ENCODE measurements around the gene CLIP2. TPM values are rescaled to one million over a fixed set of nuclear protein-coding genes. Genes with fewer than 3 reads are reported as not detected.

The CLIP2 gene
- total RNA-seq, 1 experiment from 2014 or later: 14.2 TPM

- POLR2A ChIA-PET: interaction anchor here (1.4 kb wide), 1 partner anchor 191 kb away, joined by 3 read pairs; no protein-coding TSS in a partner anchor
- no TSS peak for BruUV-seq (replicated peaks)
- Mint-ChIP-seq H3K27me3 (ENCODE audit: insufficient read depth, unreplicated experiment) (no peaks in the 10 kb centered on the region), H3K27ac (ENCODE audit: low read depth, unreplicated experiment) (no peak overlapping the region), H3K4me3 (ENCODE audit: unreplicated experiment) (no peak overlapping the region), H3K9me3 (ENCODE audit: unreplicated experiment) (no peaks in the 10 kb centered on the region), H3K4me1 (ENCODE audit: insufficient read depth, unreplicated experiment) (peaks cover 12% of the 10 kb centered on the region), H3K36me3 (ENCODE audit: insufficient read depth, unreplicated experiment) (peaks cover 13% of the 10 kb centered on the region)
- TF ChIP-seq CTCF (IDR thresholded peaks at IDR 0.05; ENCODE audit: unreplicated experiment): no peak
- intact Hi-C loops (cut with micrococcal nuclease): no loop called here
- CTCF ChIA-PET: interaction anchor here (0.5 to 7.3 kb wide), 6 partner anchors 20 to 298 kb away, joined by 3 to 217 read pairs (median 4); partner anchors contain the start of gene LAT2
- no peak for DNase-seq (ENCODE audit: unreplicated experiment)
These were observed 107.8 kb downstream of the CLIP2 start for GRCh38 chr7:74396993-74397392.

DNA sequence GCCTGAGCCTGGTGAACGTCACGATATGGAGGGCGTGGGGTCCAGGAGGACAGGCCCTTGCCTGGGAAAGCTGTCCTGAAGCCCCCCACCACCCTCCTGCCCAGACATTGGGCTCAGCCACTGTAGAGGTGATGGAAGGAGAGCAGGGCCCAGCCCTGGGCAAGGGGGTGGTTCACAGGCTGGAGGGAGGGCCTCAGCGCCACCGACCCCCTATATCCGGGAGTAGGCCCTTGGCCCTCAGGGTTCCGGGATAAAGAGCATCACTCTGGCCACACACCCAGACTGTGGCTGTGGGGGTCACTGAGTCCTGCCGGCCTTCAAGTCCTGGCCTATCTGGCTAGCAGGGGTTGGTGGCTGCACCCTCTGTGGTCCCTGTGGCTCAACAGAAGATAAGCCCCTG lies 109.2 kb downstream of the CLIP2 start:
- H3K27ac Mint-ChIP-seq (ENCODE audit: low read depth, unreplicated experiment): no peak overlapping the region
- H3K36me3 Mint-ChIP-seq (ENCODE audit: insufficient read depth, unreplicated experiment): peaks cover 16% of the 10 kb centered on the region
- no peak overlapping the region for H3K4me3 Mint-ChIP-seq (ENCODE audit: unreplicated experiment)

GRCh38 chr7:74399006-74399405 lies 109.8 kb downstream of the CLIP2 start:
- CTCF ChIA-PET: interaction anchor here (0.8 to 7.3 kb wide), 4 partner anchors 106 to 330 kb away, joined by 3 to 217 read pairs (median 20); partner anchors contain the start of gene LAT2
- POLR2A ChIA-PET: no interaction called here
- intact Hi-C loops (cut with micrococcal nuclease): no loop called here

More for the DNA sequence above, 109.2 kb downstream of the CLIP2 start:
- BruUV-seq (replicated peaks): no TSS peak
- intact Hi-C loops (cut with micrococcal nuclease): no loop called here
- no peak for DNase-seq (ENCODE audit: unreplicated experiment)
- no peak for TF ChIP-seq CTCF (IDR thresholded peaks at IDR 0.05; ENCODE audit: unreplicated experiment)
- no peaks in the 10 kb centered on the region for H3K27me3 Mint-ChIP-seq (ENCODE audit: insufficient read depth, unreplicated experiment)
- peaks cover 12% of the 10 kb centered on the region for H3K4me1 Mint-ChIP-seq (ENCODE audit: insufficient read depth, unreplicated experiment)
- ChIA-PET CTCF (interaction anchor here (1.1 to 7.3 kb wide), 2 partner anchors 106 to 191 kb away, joined by 3 to 217 read pairs; partner anchors contain the start of gene LAT2), POLR2A (no interaction called here)
- no peaks in the 10 kb centered on the region for H3K9me3 Mint-ChIP-seq (ENCODE audit: unreplicated experiment)

More at GRCh38 chr7:74399006-74399405, 109.8 kb downstream of the CLIP2 start:
- H3K9me3 Mint-ChIP-seq (ENCODE audit: unreplicated experiment): no peaks in the 10 kb centered on the region
- no peak overlapping the region for H3K4me3 Mint-ChIP-seq (ENCODE audit: unreplicated experiment)
- DNase-seq (ENCODE audit: unreplicated experiment): no peak
- H3K27ac Mint-ChIP-seq (ENCODE audit: low read depth, unreplicated experiment): no peak overlapping the region
- H3K36me3 Mint-ChIP-seq (ENCODE audit: insufficient read depth, unreplicated experiment): peaks cover 16% of the 10 kb centered on the region
- BruUV-seq (replicated peaks): no TSS peak
- peaks cover 8% of the 10 kb centered on the region for H3K4me1 Mint-ChIP-seq (ENCODE audit: insufficient read depth, unreplicated experiment)
- no peak for TF ChIP-seq CTCF (IDR thresholded peaks at IDR 0.05; ENCODE audit: unreplicated experiment)
- H3K27me3 Mint-ChIP-seq (ENCODE audit: insufficient read depth, unreplicated experiment): no peaks in the 10 kb centered on the region

All from MCF 10A (cell line).